ENCODE measurements around the gene POPDC3. TPM values are rescaled to one million over a fixed set of nuclear protein-coding genes. Genes with fewer than 3 reads are reported as not detected.
"Not testable (repeated sequence)": the region's sequence is repeated elsewhere in the genome, so short reads cannot be mapped to it uniquely, and the experiment has no call there.

The POPDC3 gene
- polyA plus RNA-seq, 3 donors, result 0.52 to 0.68 (median 0.67) TPM

- no peak overlapping the region for H3K27ac ChIP-seq (ENCODE audit: low read depth, low read length)
- WGBS, 3 donors, result 64 to 78% (median 71%) methylated on average over 6 of the region's 6 CpGs
Measured at GRCh38 chr6:105200133-105200730, 20.4 kb upstream of the POPDC3 start.

DNA sequence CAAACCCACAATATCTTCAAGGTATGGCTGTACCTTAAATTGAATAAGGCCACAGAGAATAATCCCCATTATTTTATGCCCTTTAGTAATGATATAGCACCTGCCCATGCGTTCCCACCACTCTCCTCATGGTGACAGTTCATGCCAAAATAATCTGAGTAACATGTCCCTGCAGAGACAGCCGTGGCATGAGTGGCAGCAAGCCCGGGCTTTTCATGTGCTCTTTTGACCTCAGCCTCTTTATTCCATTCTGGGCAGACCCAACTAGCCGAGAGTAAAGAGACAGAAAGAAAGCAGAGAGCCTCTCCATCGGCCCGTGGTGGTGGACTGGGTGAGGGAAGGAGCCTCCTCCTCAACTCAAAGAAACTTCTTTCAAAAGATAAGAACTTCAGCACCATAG, 19.9 kb upstream of the POPDC3 start:
- WGBS, 3 donors, result 47 to 64% (median 52%) methylated on average over 6 of the region's 6 CpGs
- H3K27ac ChIP-seq (ENCODE audit: low read depth, low read length), result no peak overlapping the region

DNA sequence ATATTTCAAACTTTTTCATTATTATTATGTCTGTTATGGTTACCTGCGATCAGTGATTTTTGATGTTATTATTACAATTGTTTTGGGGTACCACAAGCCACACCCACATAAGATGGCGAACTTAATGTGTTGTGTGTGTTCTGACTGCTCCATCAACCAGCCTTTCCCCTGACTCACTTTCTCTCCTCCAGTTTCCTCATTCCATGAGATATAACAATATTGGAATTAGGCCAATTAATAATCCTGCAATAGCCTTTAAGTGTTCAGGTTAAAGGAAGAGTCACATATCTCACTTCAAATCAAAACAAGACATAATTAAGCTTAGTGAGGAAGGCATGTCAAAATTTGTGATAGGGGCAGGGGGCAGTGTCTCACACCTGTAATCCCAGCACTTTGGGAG, 16.3 kb upstream of the POPDC3 start:
- 87 to 90% (median 88%) methylated on average over 2 of the region's 2 CpGs for WGBS, 3 donors
- H3K27ac ChIP-seq (ENCODE audit: low read depth, low read length), result no peak overlapping the region

DNA sequence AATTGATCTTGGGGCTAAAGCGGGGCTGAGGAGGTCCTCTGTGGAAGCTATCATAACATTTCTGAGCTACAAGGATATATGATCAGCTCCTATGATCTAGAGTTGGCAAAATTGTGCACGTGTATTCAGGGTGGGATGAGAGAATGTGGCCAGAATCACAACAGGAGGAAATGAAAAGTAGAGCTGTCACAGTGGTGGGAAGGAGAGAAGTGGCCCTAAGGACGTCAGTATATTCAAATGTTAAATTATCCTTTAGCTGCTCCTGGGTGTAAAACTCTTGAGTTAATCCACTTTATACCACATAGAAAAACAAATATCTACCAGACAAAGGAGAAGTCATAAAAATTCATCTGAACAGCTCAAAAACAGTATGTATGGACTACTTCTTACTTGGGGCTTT, 14.8 kb upstream of the POPDC3 start:
- WGBS, 3 donors, result 57 to 71% (median 69%) methylated on average over 3 of the region's 3 CpGs
- H3K27ac ChIP-seq (ENCODE audit: low read depth, low read length), result no peak overlapping the region

GRCh38 chr6:105194106-105194505, 14.3 kb upstream of the POPDC3 start:
- no peak overlapping the region for H3K27ac ChIP-seq (ENCODE audit: low read depth, low read length)
- WGBS, 3 donors, result 70 to 93% (median 74%) methylated on average over 1 of the region's 1 CpG

DNA sequence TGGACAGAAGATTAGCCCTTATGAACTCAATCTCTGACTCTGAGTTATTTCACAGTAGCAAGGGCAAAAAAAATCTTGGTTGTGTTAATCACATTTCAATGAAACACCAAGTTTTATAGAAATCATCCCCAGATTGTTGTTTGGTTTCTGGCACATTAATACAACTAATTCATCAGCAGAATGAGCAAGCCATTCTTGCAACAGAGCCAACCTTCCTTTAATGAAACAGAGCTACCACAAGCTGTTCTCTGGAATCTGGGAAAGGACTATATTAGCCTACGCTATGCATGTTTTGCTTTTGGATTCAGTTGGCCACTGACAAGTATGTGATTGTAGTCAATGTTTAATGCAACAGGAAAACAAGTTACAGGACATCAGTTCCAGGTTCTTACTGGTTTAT, 13.8 kb upstream of the POPDC3 start:
- H3K27ac ChIP-seq (ENCODE audit: low read depth, low read length), result no peak overlapping the region
- 66 to 86% (median 85%) methylated on average over 1 of the region's 1 CpG for WGBS, 3 donors

- 62 to 78% (median 73%) methylated on average over 7 of the region's 7 CpGs for WGBS, 3 donors
- no peak overlapping the region for H3K27ac ChIP-seq (ENCODE audit: low read depth, low read length)
Measured at GRCh38 chr6:105192707-105193465, 13.1 kb upstream of the POPDC3 start.

DNA sequence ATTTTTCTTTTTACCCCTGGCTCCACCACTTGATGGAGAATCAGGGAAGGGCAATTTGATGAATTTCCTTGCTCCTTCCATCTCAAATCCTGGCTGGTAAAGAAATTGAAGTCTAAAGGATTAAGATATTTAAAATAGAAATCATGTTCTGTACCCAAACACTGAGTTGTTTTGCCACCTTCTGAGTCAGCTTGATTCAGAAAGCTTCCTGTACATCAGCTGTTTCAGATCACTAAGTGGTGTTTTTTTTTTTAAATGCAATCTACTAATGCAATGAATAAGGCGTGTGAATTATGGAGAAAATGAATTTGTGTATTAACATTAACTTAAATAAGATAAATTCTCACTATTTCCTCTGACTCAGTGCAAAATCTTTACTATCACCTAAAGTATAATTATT, 11.5 kb upstream of the POPDC3 start:
- H3K27ac ChIP-seq (ENCODE audit: low read depth, low read length), result no peak overlapping the region
- WGBS, 3 donors, result 84 to 97% (median 93%) methylated on average over 1 of the region's 1 CpG

DNA sequence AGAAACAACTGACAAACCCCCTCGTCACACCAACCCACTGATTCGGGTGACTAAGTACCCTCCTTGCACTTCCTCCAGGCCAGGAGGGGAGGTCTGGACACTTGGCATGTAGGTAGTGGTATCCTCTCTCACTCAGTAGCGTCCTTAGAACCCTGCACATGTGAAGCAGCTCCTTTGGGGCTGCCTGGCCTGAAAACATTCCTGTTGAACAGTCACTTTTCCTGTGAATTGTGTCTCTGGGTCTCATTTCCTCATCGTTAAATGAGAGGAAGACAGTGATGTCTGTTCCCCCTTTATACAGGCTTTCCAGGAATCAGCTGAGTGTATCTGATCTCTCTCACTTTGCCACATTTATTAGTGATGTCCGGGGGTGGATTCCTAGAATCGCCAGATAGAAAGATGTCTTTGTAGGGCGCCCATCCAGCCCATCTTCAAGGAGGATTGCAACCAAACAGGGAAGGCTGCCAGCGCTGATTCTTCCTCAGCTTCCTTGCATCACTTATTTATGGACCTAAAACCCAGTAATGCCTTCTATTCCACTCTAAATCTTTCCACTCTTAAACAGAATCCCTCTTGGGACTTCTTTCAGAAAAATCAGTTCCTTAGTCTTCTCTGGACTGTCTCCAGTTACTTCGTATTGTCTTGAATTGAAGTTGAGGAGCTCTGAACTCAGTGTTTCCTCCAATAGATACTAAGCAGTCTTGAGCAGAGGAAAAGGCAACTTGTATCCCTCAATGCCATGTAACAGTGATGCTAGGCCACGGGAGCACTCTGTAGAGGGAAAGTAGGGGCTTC, 9.4 kb upstream of the POPDC3 start:
- H3K27ac ChIP-seq (ENCODE audit: low read depth, low read length), result no peak overlapping the region
- WGBS, 3 donors, result 54 to 71% (median 70%) methylated on average over 10 of the region's 10 CpGs

GRCh38 chr6:105188251-105188650, 8.4 kb upstream of the POPDC3 start:
- H3K27ac ChIP-seq (ENCODE audit: low read depth, low read length), result no peak overlapping the region
- WGBS, 3 donors, result 85 to 96% (median 96%) methylated on average over 2 of the region's 2 CpGs

DNA sequence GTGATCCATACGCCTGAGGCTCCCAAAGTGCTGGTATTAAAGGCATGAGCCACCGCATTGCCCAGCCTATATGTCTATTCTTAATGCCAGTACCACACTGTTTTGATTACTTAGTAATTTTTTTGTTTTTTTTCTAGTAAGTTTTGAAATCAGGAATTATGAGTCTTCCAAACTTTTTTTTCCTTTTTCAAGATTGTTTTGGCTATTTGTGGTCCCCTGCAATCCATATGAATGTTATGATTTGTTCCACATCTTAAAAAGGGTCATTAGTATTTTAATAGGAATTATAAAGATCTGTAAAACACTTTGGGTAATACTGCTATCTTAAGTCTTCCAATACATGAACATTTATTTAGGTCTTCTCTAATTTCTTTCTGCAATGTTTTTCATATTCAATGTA, 6.8 kb upstream of the POPDC3 start:
- WGBS, 3 donors, result 79 to 95% (median 88%) methylated on average over 2 of the region's 2 CpGs
- H3K27ac ChIP-seq (ENCODE audit: low read depth, low read length), result no peak overlapping the region

GRCh38 chr6:105184921-105185320, 5.1 kb upstream of the POPDC3 start:
- H3K27ac ChIP-seq (ENCODE audit: low read depth, low read length), result no peak overlapping the region
- WGBS, 3 donors, result 86 to 88% (median 86%) methylated on average over 2 of the region's 2 CpGs

DNA sequence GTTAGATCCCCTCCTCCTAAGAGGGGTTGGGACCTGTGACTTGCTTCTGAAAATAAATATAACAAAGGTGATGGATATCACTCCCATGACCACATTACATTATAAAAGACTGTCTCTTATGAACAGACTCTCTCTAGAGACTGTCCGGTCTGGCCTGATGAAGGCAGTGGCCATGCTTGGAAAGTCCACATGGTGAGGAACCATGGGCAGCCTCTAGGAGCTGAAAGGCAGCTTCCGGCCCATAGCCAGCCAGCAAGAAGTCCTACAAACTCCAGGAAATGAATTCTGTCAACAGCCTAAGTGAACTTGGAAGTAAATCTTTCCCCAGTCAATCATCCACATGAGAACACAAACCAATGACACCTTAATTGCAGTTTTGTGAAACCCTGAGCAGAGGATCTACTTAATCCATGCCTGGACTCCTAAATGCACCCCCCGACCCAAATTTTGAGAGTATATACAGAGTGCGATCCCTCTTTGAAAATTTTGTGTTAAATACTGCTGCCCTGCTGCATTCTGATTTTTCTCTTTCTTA, 2.2 kb upstream of the POPDC3 start:
- no peak overlapping the region for H3K27ac ChIP-seq (ENCODE audit: low read depth, low read length)
- WGBS, 3 donors, result 78 to 81% (median 80%) methylated on average over 4 of the region's 4 CpGs

DNA sequence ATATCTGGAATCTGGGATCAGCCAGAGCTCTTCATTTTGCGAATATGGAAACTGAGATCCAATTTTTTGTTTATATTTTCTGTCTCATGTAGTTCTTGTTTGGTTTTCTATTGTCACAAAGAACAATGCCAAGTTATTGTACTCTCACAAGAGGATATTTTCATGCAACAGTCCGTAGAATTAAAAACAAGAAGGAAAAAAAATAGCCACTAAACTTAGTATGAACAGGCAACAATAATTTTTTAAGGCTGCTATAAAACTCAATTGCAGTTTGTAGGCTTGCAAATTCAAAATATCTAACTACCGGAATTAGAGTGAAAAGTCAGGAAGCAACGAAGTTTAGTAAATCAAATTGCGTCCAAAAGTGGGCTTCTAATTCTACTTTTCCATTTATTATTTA, 1.2 kb downstream of the POPDC3 start:
- WGBS, 3 donors, result 59 to 66% (median 66%) methylated on average over 5 of the region's 5 CpGs

GRCh38 chr6:105178110-105178509, 1.7 kb downstream of the POPDC3 start:
- H3K27ac ChIP-seq (ENCODE audit: low read depth, low read length), result no peak overlapping the region
- 63 to 78% (median 69%) methylated on average over 1 of the region's 1 CpG for WGBS, 3 donors

More for the DNA sequence above, 1.2 kb downstream of the POPDC3 start:
- H3K27ac ChIP-seq (ENCODE audit: low read depth, low read length), result no peak overlapping the region

- 93 to 95% (median 94%) methylated on average over 2 of the region's 2 CpGs for WGBS, 3 donors
- H3K27ac ChIP-seq (ENCODE audit: low read depth, low read length), result no peak overlapping the region
Measured at GRCh38 chr6:105177556-105177955, 2.3 kb downstream of the POPDC3 start.

GRCh38 chr6:105174512-105174911, 5.3 kb downstream of the POPDC3 start:
- H3K27ac ChIP-seq (ENCODE audit: low read depth, low read length), result no peak overlapping the region
- WGBS, 3 donors, result 79 to 90% (median 90%) methylated on average over 6 of the region's 6 CpGs

DNA sequence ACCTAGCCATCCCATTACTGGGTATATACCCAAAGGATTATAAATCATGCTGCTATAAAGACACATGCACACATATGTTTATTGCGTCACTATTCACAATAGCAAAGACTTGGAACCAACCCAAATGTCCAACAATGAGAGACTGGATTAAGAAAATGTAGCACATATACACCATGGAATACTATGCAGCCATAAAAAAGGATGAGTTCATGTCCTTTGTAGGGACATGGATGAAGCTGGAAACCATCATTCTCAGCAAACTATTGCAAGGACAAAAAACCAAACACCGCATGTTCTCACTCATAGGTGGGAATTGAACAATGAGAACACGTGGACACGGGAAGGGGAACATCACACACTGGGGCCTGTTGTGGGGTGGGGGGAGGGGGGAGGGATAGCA, 7.3 kb downstream of the POPDC3 start:
- H3K27ac ChIP-seq (ENCODE audit: low read depth, low read length), result not testable (repeated sequence)
- WGBS, 3 donors, result 89 to 97% (median 94%) methylated on average over 3 to 4 of the region's 4 CpGs

DNA sequence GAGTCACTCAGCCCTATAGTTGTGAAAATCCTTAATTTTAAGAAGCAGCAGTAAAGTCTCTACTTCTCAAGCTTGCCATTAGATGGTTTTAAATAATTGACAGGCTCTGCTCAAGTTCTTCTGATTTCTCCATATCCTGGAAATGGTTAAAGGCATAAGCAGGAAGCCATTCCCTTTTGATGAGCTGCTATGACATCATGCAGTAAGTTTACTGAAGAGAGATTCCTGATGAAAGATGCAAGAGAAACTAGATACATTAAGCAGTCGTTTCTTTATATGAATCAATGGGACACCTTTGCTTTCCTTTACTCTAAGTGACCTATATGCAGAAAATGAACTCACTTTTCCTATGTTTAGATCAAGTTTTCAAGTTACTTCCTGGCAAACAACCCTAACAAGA, 9.8 kb downstream of the POPDC3 start:
- H3K27ac ChIP-seq (ENCODE audit: low read depth, low read length), result no peak overlapping the region
- 0 to 30% (median 0%) methylated on average over 1 of the region's 1 CpG for WGBS, 3 donors

Data from adipose tissue (tissue), 3 donors.